HEK293T (cell line): ENCODE data around the gene POLR3F.

Experiments used
- ARNT ChIP-seq: fragments of 450-650 bp; IDR thresholded peaks from 2 replicates; pipeline ENCODE4 v1.6.1; 2017; ENCODE audit warnings: mild to moderate bottlenecking
- BHLHE40 ChIP-seq: fragments of 450-650 bp; IDR thresholded peaks from 2 replicates; pipeline ENCODE4 v1.6.1; 2016; ENCODE audit warnings: mild to moderate bottlenecking, moderate library complexity, borderline replicate concordance
- FOXA1 ChIP-seq: fragments of 450-650 bp; IDR thresholded peaks from 2 replicates; pipeline ENCODE4 v1.6.1; 2016; ENCODE audit warnings: mild to moderate bottlenecking
- FOXM1 ChIP-seq: fragments of 450-650 bp; IDR thresholded peaks from 2 replicates; pipeline ENCODE4 v1.6.1; 2017; ENCODE audit warnings: mild to moderate bottlenecking, borderline replicate concordance
- L3MBTL2 ChIP-seq: fragments of 450-650 bp; conservative IDR thresholded peaks from 2 replicates; pipeline ENCODE4 v1.6.1; 2016; ENCODE audit warnings: mild to moderate bottlenecking
- LEF1 ChIP-seq: fragments of 450-650 bp; IDR thresholded peaks from 2 replicates; pipeline ENCODE4 v1.6.1; 2017; ENCODE audit warnings: mild to moderate bottlenecking, borderline replicate concordance
- PKNOX1 ChIP-seq: fragments of 450-650 bp; IDR thresholded peaks from 2 replicates; pipeline ENCODE4 v1.6.1; 2016
- SP1 ChIP-seq: fragments of 450-650 bp; IDR thresholded peaks from 2 replicates; pipeline ENCODE4 v1.6.1; 2017
- SUZ12 ChIP-seq: fragments of 450-650 bp; IDR thresholded peaks from 2 replicates; pipeline ENCODE4 v1.6.1; 2016; ENCODE audit warnings: mild to moderate bottlenecking
- TARDBP ChIP-seq: fragments of 450-650 bp; IDR thresholded peaks from 2 replicates; pipeline ENCODE4 v1.6.1; 2016
- ZNF384 ChIP-seq: fragments of 450-650 bp; IDR thresholded peaks from 2 replicates; pipeline ENCODE4 v1.6.1; 2016

GRCh38 chr20:18515973-18516372, 48.8 kb downstream of the POLR3F start:
- TF ChIP-seq FOXA1: no peak
- TF ChIP-seq SUZ12: no peak
- no peak for TF ChIP-seq L3MBTL2
- no peak for TF ChIP-seq TARDBP
- TF ChIP-seq SP1: no peak
- TF ChIP-seq ZNF384: no peak
- TF ChIP-seq FOXM1: no peak
- TF ChIP-seq BHLHE40: no peak
- no peak for TF ChIP-seq ARNT
- TF ChIP-seq LEF1: no peak
- TF ChIP-seq PKNOX1: no peak
